Mesodermal cell (in vitro differentiated cells): ENCODE measurements around the gene SERGEF.

Experiments
- H3K27ac ChIP-seq: 2 replicates; pipeline ENCODE4 v1.7.0; 2013; ENCODE audit warnings: mild to moderate bottlenecking, low read depth, low read length, moderate library complexity; ENCODE audit not compliant: severe bottlenecking
- H3K36me3 ChIP-seq: 2 replicates; pipeline ENCODE4 v1.7.1; 2013; ENCODE audit warnings: mild to moderate bottlenecking, low read length, moderate library complexity; ENCODE audit not compliant: control insufficient read depth, insufficient read depth
- H3K4me1 ChIP-seq: one replicate; pipeline ENCODE4 v1.7.1; 2013; ENCODE audit warnings: mild to moderate bottlenecking, low read length; ENCODE audit not compliant: insufficient read depth, control insufficient read depth, poor library complexity, severe bottlenecking
- H3K4me3 ChIP-seq: 2 replicates; pipeline ENCODE4 v1.7.0; 2013; ENCODE audit warnings: low read length, control low read depth, mild to moderate bottlenecking; ENCODE audit not compliant: insufficient read depth, poor library complexity, severe bottlenecking; ENCODE audit errors: extremely low read depth
- H3K9me3 ChIP-seq: 2 replicates; pipeline ENCODE4 v1.7.1; 2013; ENCODE audit warnings: mild to moderate bottlenecking, low read length, moderate library complexity; ENCODE audit not compliant: control insufficient read depth
- WGBS, 2 experiments: methylation state at CpG; one replicate each; pipeline ENCODE4 v1.1.5; 2013; ENCODE audit warnings: missing lambda C conversion rate in 2 of 2; ENCODE audit not compliant: insufficient coverage in 2 of 2; 5-methylcytosine and 5-hydroxymethylcytosine counted together

The SERGEF gene

DNA sequence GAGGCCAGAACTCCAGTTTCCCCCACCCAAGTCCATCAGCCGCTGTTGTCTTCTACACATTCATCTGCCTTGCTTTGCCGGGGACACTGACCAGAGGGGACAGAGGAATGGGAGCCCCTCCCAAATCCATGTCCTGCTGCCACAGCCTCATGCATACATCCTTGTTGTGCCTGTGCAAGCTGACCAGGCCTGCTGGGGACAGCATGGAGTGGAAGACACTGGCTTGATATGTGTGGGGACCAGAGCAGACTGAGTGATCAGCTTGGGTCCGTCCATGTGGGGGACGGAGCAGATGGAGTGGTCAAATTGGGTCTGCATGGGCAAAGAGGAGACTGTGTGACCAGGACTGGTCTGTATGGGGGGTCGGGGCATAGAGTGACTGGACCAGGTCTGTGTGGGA, 234.5 kb downstream of the SERGEF start:
- Histone ChIP-seq H3K4me1 (no peaks in the 10 kb centered on the region), H3K36me3 (no peaks in the 10 kb centered on the region), H3K9me3 (no peaks in the 10 kb centered on the region), H3K27ac (no peak overlapping the region), H3K4me3 (no peak overlapping the region)
- WGBS, 2 experiments: 93 to 98% methylated on average over 5 of the region's 5 CpGs

DNA sequence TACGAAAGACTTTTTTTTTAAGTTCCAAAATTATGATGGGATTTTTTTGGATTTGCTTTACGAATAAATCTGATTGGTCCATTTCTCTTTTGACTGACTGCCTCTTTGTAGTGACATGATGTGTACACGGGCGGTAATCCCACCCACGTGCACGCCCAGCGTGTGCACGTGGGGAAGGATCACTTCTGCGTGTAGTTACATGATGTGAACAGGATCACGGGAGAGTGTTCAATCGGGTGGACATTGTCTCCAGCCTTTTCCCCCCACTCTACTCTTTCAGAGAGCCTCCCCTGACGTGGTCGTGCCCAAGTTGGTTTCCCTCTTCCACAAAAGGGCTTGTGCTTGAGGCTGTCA, 235.1 kb downstream of the SERGEF start:
- 92 to 95% methylated on average over 11 of the region's 13 CpGs for WGBS, 2 experiments
- H3K4me1 ChIP-seq: no peaks in the 10 kb centered on the region
- no peak overlapping the region for H3K4me3 ChIP-seq
- no peak overlapping the region for H3K27ac ChIP-seq
- H3K36me3 ChIP-seq: no peaks in the 10 kb centered on the region
- no peaks in the 10 kb centered on the region for H3K9me3 ChIP-seq

DNA sequence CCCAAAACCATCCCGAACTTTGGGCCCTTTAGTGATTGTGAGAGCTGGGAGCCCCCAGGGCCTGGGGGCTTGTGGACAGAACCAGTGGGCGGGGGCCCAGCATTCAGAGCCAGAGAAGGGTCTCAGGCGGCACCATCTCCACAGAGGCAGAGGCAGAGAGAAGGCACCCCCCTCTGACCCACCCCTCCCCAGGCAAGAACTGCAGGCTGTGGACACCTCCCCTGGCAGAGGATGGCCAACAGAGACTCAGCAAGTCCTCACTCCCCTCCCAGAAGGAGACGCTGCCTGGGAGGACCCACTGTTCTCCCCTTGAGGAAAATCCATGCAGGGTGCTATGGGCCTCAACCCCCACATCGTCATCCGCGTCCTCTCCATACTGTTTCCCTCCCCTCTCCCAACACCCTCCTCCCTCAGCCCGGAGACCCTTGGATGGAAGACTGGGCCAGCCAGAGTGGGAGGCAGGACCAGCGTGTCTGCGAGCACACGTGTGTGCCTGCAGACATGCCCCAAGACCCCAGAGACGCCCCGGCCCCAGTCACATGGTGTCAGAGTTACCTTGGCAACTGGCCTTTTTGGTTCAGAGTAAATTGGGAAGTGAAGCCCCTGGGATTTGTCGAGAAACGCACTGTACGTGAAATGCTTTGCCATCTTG, 235.6 kb downstream of the SERGEF start:
- no peaks in the 10 kb centered on the region for H3K4me1 ChIP-seq
- WGBS, 2 experiments: 92 to 93% methylated on average over 12 to 15 of the region's 16 CpGs
- no peaks in the 10 kb centered on the region for H3K36me3 ChIP-seq
- H3K27ac ChIP-seq: no peak overlapping the region
- H3K9me3 ChIP-seq: no peaks in the 10 kb centered on the region
- H3K4me3 ChIP-seq: no peak overlapping the region

DNA sequence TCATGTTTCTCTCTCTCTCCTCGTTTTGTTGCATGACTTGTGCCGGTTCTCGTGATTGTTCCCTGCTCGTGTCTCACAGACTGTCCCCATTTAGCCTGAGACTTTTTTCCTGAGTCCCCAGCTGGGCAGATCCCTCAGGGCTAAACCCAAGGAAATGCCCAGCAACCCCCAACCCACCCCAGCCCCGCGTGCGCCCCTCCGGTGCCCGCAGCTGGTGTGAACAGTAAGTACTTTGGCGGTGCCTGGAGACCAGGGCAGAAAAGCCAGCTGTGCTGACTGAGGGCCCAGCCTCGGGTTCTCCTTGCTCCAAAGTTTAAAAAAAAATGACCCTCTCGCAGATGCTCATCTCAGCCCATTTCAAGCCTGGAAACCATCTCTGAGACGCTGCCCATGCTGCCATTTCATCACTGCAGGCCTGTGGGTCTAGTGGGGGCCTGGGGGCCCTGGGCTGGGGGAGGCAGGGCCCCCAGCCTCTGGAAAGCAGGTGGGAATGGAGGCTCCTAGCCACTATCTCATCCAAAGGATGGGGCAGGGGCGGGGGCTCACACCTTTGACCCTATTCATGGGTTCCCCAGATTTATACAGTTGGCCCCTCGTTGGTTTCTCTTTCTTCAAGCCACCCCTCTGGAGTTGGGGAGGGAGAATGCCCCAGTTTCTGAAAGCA, 236.5 kb downstream of the SERGEF start:
- no peaks in the 10 kb centered on the region for H3K36me3 ChIP-seq
- 82 to 87% methylated on average over 9 to 12 of the region's 15 CpGs for WGBS, 2 experiments
- no peaks in the 10 kb centered on the region for H3K9me3 ChIP-seq
- no peak overlapping the region for H3K4me3 ChIP-seq
- no peaks in the 10 kb centered on the region for H3K4me1 ChIP-seq
- H3K27ac ChIP-seq: no peak overlapping the region

DNA sequence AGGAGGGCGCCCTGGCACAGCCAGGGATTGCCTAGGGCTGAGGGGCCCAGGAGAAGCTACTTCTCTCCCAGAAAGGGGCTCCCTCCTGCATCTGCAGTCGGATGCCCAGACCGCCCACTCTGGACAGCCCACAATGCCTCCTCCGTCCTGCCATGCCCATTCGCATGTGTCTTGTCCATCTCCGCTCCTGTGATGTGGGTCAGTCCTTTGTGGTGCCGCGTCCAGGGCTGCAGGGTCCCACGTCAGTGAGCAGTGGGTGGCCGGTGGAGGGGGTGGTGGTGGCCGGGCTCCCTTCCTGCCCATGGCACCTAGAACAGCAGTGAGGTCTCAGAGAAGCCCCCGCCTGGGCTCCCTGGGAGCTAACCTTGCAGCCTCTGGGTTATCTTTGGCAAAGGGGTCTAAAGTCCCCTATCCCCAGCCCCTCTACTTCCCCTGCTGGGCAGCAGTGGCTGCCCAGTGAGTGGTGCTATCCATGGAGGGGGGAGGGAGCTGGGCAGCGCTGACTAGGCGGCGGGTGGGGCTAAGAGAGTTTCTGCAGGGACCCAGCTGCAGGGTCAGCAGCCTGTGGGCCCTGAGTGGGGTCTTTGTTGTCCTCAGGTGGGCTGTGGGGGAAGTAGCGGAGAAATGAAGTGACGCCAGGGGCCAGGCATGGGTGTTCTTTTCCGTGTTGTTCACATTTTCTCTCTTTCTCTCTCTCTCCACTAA, 237.2 kb downstream of the SERGEF start:
- Histone ChIP-seq H3K4me3 (no peak overlapping the region), H3K9me3 (no peaks in the 10 kb centered on the region), H3K4me1 (no peaks in the 10 kb centered on the region), H3K27ac (no peak overlapping the region), H3K36me3 (no peaks in the 10 kb centered on the region)
- WGBS, 2 experiments: 86 to 91% methylated on average over 14 of the region's 18 CpGs

DNA sequence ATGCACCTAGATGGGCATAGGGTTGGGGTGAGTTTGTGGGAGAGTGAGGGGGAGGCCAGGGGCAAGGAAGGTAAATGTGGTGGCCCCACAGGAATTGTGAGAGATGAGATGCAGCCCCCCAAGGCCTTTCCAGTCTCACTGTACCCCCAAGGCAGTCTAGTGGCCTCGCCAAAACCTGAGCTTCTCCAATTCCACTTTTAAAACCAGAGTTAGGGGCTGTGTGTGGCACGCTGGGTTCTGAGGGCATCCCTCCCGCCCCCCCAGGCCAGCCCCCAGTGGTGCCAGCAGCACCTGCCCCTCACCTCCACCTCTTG, 237.9 kb downstream of the SERGEF start:
- Histone ChIP-seq H3K9me3 (no peaks in the 10 kb centered on the region), H3K27ac (no peak overlapping the region), H3K4me1 (no peaks in the 10 kb centered on the region), H3K4me3 (no peak overlapping the region), H3K36me3 (no peaks in the 10 kb centered on the region)
- 100% methylated on average over 2 of the region's 3 CpGs; no CpG with 5 or more reads in 1 of the 2 experiments for WGBS, 2 experiments

DNA sequence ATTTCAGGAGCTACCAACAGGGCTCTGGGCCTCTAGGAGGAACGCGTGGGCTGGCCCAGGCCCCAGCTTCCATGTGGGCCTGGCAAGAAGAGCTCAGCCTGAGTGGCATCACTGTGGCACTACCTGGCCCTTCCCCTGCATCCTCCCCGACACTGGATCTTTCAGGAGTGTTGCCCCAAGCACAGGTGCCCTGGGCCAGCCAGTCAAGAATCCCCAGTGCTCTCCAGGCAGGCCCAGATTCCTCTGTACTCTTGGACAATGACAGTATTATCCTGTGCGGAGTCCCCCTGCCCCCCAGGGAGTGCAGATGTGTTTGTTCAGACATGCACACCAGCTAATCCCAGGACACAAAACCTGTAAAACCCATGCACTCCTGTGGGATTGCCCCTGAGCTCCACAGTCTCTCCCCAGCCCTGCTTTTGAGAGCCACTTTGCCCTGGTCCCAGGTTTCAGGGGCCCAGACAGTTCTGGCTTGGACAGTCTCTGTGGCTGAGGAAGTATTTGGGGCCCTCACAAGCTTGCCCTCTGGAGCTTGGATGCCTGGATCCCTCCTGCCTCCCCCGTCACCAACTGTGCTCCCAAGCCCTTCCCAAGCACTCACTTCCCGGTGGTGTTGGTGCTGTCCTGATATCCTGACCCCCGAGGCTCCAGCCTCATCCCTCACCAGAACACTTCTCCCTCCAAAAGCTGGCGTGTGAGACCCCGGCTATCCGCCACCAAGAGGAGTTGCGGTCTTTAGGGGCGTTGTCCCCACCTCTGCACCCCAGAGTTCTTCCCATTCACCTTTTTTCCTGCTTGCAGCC, 238.4 kb downstream of the SERGEF start:
- Histone ChIP-seq H3K36me3 (no peaks in the 10 kb centered on the region), H3K4me3 (no peak overlapping the region), H3K4me1 (no peaks in the 10 kb centered on the region), H3K27ac (no peak overlapping the region), H3K9me3 (no peaks in the 10 kb centered on the region)
- 76 to 89% methylated on average over 6 to 7 of the region's 12 CpGs for WGBS, 2 experiments

DNA sequence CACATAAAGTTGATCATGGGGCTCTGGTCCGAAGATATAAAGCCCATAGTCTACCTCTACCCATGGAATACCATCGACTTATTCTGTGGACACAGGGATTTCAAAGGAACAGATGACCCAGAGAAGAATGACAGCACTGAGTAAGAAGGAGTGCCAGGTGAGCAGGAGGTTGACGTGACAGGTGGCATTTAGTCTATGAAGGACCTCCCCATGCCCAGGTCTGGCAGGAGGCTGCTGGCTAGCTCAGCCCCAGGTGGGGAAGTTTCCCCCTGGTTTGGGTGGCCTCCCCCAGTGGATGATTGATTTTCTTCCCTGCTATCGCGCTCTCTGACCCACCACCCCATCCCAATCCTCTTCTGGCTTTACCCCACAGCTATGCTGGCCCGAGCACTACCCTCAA, 239.2 kb downstream of the SERGEF start:
- 96 to 98% methylated on average over 4 to 6 of the region's 6 CpGs for WGBS, 2 experiments

DNA sequence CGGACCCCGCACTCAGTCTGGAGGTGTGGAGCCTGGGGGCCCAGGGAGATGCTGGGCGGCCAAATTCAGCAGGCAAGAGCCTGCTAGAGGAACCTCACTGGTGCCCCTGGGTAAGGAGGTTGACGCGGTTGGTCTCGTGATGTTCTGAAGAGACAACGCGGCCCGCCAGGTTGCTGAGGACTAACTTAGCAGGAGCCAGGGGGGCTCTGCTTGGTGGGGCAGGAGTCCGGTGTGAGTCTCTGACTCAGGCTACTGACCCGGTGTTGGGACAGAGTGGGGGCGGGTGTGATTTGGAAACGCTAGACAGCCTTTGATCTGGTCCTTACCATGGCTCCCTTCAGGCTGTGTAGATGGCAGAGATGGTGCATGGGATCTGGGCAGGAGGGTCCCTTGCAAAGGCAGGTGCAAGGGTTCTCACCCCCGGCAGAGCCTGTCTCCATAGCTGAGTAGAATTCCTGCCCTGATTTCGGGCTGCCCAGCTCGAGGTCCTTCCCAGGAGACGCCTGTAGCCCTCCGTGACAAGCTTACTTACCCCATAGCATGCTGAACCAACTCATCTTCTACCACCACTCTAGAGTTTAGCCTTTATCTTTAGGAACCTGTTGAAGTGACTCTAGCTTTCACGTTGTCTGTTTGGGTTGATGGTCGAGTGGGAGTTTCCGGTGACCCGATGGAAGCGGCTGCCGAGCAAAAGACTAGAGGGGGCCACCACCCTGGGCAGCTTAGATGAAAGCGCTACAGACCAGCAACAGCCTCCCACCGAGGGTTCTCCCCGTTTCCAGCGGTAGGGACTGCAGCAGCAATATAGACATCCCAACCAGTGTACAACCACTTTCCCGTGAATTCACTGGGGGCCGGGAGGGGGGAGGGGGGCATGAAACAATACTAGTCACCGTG, 239.9 kb downstream of the SERGEF start:
- Histone ChIP-seq H3K4me1 (no peaks in the 10 kb centered on the region), H3K36me3 (no peaks in the 10 kb centered on the region), H3K9me3 (no peaks in the 10 kb centered on the region), H3K27ac (no peak overlapping the region), H3K4me3 (no peak overlapping the region)
- 89 to 91% methylated on average over 21 to 27 of the region's 31 CpGs for WGBS, 2 experiments

More for the DNA sequence above, 239.2 kb downstream of the SERGEF start:
- Histone ChIP-seq H3K4me3 (no peak overlapping the region), H3K4me1 (no peaks in the 10 kb centered on the region), H3K27ac (no peak overlapping the region), H3K36me3 (no peaks in the 10 kb centered on the region), H3K9me3 (no peaks in the 10 kb centered on the region)

DNA sequence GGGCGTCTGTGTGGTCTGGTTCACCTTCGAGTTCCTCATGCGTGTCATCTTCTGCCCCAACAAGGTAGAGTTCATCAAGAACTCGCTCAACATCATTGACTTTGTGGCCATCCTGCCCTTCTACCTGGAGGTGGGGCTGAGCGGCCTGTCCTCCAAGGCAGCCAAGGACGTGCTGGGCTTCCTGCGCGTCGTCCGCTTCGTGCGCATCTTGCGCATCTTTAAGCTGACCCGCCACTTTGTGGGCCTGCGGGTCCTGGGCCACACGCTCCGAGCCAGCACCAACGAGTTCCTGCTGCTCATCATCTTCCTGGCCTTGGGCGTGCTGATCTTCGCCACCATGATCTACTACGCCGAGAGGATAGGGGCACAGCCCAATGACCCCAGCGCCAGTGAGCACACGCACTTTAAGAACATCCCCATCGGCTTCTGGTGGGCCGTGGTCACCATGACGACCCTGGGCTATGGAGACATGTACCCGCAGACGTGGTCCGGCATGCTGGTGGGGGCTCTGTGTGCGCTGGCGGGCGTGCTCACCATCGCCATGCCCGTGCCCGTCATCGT, 240.9 kb downstream of the SERGEF start:
- WGBS, 2 experiments: 94 to 96% methylated on average over 31 to 36 of the region's 37 CpGs
- H3K36me3 ChIP-seq: no peaks in the 10 kb centered on the region
- no peak overlapping the region for H3K27ac ChIP-seq
- H3K9me3 ChIP-seq: no peaks in the 10 kb centered on the region
- no peaks in the 10 kb centered on the region for H3K4me1 ChIP-seq
- H3K4me3 ChIP-seq: no peak overlapping the region
